Liver (tissue), 9 donors: Measurements from ENCODE around the gene PAN2. TPM values are rescaled to one million over a fixed set of nuclear protein-coding genes. Genes with fewer than 3 reads are reported as not detected.
A peak's percentile ranks its signal among the peaks of the same experiment; 100 is the strongest.

Experiments
- DNase-seq: peaks from one replicate; pipeline ENCODE4 v3.0.0-alpha.2; 2017; ENCODE audit warnings: low spot score
- H3K27ac ChIP-seq, 2 donors: one replicate each; pipeline ENCODE4 v1.7.0; 2013; ENCODE audit warnings: inconsistent platforms in 2 of 2, low read length in 2 of 2, control low read depth in 1 of 2, low read depth in 1 of 2, mild to moderate bottlenecking in 1 of 2
- H3K27me3 ChIP-seq, 4 donors: one replicate each; pipeline versions ENCODE4 v1.6.1 to v1.7.0; 2013; ENCODE audit warnings: low read length in 3 of 4, inconsistent platforms in 1 of 4, mild to moderate bottlenecking in 1 of 4, moderate library complexity in 1 of 4; ENCODE audit not compliant: control insufficient read depth in 4 of 4, insufficient read depth in 4 of 4
- H3K36me3 ChIP-seq, 4 donors: one replicate each; pipeline versions ENCODE4 v1.6.1 to v1.7.0; 2013; ENCODE audit warnings: low read length in 3 of 4, mild to moderate bottlenecking in 3 of 4, low read depth in 1 of 4, moderate library complexity in 1 of 4; ENCODE audit not compliant: control insufficient read depth in 4 of 4, insufficient read depth in 3 of 4
- H3K4me1 ChIP-seq, 4 donors: one replicate each; pipeline versions ENCODE4 v1.6.1 to v1.7.0; 2013; ENCODE audit warnings: low read length in 3 of 4, mild to moderate bottlenecking in 3 of 4, moderate library complexity in 1 of 4; ENCODE audit not compliant: control insufficient read depth in 4 of 4, insufficient read depth in 4 of 4
- H3K4me3 ChIP-seq, 3 donors: one replicate each; pipeline versions ENCODE4 v1.6.1 to v1.7.0; 2013; ENCODE audit warnings: low read length in 3 of 3, control low read depth in 1 of 3, low read depth in 1 of 3, mild to moderate bottlenecking in 1 of 3
- H3K9ac ChIP-seq, 2 donors: one replicate each; pipeline ENCODE4 v1.7.0; 2013; ENCODE audit warnings: low read length in 2 of 2, mild to moderate bottlenecking in 2 of 2, moderate library complexity in 2 of 2, control low read depth in 1 of 2, low read depth in 1 of 2
- H3K9me3 ChIP-seq, 4 donors: one replicate each; pipeline versions ENCODE4 v1.6.1 to v1.7.0; 2013; ENCODE audit warnings: low read length in 3 of 4; ENCODE audit not compliant: control insufficient read depth in 4 of 4
- EGR1 ChIP-seq, 2 donors: IDR thresholded peaks; 2 replicates each; pipeline ENCODE4 v1.6.1; 2016 to 2018; ENCODE audit warnings: antibody characterized with exemption in 2 of 2, low read depth in 2 of 2
- FOXA1 ChIP-seq: IDR thresholded peaks from 2 replicates; pipeline ENCODE4 v1.6.1; 2016; ENCODE audit warnings: antibody characterized with exemption
- FOXA2 ChIP-seq: IDR thresholded peaks from 2 replicates; pipeline ENCODE4 v1.6.1; 2016; ENCODE audit warnings: antibody characterized with exemption
- GABPA ChIP-seq, 2 donors: IDR thresholded peaks in 1 of 2; conservative IDR thresholded peaks in 1 of 2; 2 replicates each; pipeline ENCODE4 v1.6.1; 2016; ENCODE audit warnings: antibody characterized with exemption in 2 of 2, mild to moderate bottlenecking in 1 of 2, moderate library complexity in 1 of 2
- HNF4A ChIP-seq, 2 donors: conservative IDR thresholded peaks; 2 replicates each; pipeline ENCODE4 v1.6.1; 2016; ENCODE audit warnings: antibody characterized with exemption in 2 of 2, mild to moderate bottlenecking in 2 of 2
- HNF4G ChIP-seq: IDR thresholded peaks from 2 replicates; pipeline ENCODE4 v1.6.1; 2016; ENCODE audit warnings: antibody characterized with exemption
- JUND ChIP-seq, 2 donors: IDR thresholded peaks; 2 replicates each; pipeline ENCODE4 v1.6.1; 2016; ENCODE audit warnings: antibody characterized with exemption in 2 of 2
- NR2F2 ChIP-seq: IDR thresholded peaks from 2 replicates; pipeline ENCODE4 v1.6.1; 2016; ENCODE audit warnings: antibody characterized with exemption
- RAD21 ChIP-seq, 2 donors: IDR thresholded peaks; 2 replicates each; pipeline ENCODE4 v1.6.1; 2016; ENCODE audit warnings: antibody characterized with exemption in 2 of 2, mild to moderate bottlenecking in 2 of 2
- RXRA ChIP-seq, 2 donors: IDR thresholded peaks; 2 replicates each; pipeline ENCODE4 v1.6.1; 2017 to 2018; ENCODE audit warnings: antibody characterized with exemption in 2 of 2, mild to moderate bottlenecking in 1 of 2
- SP1 ChIP-seq: IDR thresholded peaks from 2 replicates; pipeline ENCODE4 v1.6.1; 2018; ENCODE audit warnings: antibody characterized with exemption, mild to moderate bottlenecking
- TAF1 ChIP-seq: conservative IDR thresholded peaks from 2 replicates; pipeline ENCODE4 v1.6.1; 2016; ENCODE audit warnings: antibody characterized with exemption, mild to moderate bottlenecking
- YY1 ChIP-seq: IDR thresholded peaks from 2 replicates; pipeline ENCODE4 v1.6.1; 2016; ENCODE audit warnings: antibody characterized with exemption, mild to moderate bottlenecking
- WGBS: extraction: QIAGEN DNeasy Blood & Tissue Kit; methylation state at CpG from one replicate; pipeline ENCODE4 v1.1.7; 2013; 5-methylcytosine and 5-hydroxymethylcytosine counted together
- polyA plus RNA-seq, 2 donors: library from polyadenylated mRNA; stranded (reverse) in 1 of 2; unstranded in 1 of 2; fragments of 200-250 nt in 1 of 2; fragments of >200 nt in 1 of 2; fragmentation: Nextera tagmentation in 1 of 2; extraction: Ambion mirVana in 1 of 2; gene quantifications; one replicate each; pipeline versions ENCODE4 v1.2.1 to v1.2.3, GENCODE V29; 2013 to 2015
- total RNA-seq, 2 donors: library from RNA; depleted of rRNA; stranded (reverse); fragments of >200 nt; gene quantifications; one replicate each; pipeline ENCODE4 v1.2.3, GENCODE V29; 2014
- TF ChIP-seq, protein P1 (sequence below): IDR thresholded peaks from 2 replicates; pipeline ENCODE4 v1.6.1; 2016; ENCODE audit warnings: antibody characterized with exemption
- TF ChIP-seq, protein P2 (sequence below): IDR thresholded peaks from 2 replicates; pipeline ENCODE4 v1.6.1; 2016; ENCODE audit warnings: antibody characterized with exemption, mild to moderate bottlenecking
- TF ChIP-seq, protein P3 (sequence below): IDR thresholded peaks from 2 replicates; pipeline ENCODE4 v1.6.1; 2016; ENCODE audit warnings: antibody characterized with exemption
- TF ChIP-seq, protein P4 (sequence below): IDR thresholded peaks from 2 replicates; pipeline ENCODE4 v1.6.1; 2016; ENCODE audit warnings: antibody characterized with exemption
- TF ChIP-seq, protein P5 (sequence below): fragments of 150-350 bp; IDR thresholded peaks from 2 replicates; pipeline ENCODE4 v1.5.1; 2017; ENCODE audit warnings: improper control_type of control experiment, low read depth, low read length; ENCODE audit not compliant: missing input control
- donor health status: healthy.
- donor health status: healthy.
- donor health status: healthy.
- donor health status: healthy.
- donor health status: healthy.

PAN2 gene, protein sequence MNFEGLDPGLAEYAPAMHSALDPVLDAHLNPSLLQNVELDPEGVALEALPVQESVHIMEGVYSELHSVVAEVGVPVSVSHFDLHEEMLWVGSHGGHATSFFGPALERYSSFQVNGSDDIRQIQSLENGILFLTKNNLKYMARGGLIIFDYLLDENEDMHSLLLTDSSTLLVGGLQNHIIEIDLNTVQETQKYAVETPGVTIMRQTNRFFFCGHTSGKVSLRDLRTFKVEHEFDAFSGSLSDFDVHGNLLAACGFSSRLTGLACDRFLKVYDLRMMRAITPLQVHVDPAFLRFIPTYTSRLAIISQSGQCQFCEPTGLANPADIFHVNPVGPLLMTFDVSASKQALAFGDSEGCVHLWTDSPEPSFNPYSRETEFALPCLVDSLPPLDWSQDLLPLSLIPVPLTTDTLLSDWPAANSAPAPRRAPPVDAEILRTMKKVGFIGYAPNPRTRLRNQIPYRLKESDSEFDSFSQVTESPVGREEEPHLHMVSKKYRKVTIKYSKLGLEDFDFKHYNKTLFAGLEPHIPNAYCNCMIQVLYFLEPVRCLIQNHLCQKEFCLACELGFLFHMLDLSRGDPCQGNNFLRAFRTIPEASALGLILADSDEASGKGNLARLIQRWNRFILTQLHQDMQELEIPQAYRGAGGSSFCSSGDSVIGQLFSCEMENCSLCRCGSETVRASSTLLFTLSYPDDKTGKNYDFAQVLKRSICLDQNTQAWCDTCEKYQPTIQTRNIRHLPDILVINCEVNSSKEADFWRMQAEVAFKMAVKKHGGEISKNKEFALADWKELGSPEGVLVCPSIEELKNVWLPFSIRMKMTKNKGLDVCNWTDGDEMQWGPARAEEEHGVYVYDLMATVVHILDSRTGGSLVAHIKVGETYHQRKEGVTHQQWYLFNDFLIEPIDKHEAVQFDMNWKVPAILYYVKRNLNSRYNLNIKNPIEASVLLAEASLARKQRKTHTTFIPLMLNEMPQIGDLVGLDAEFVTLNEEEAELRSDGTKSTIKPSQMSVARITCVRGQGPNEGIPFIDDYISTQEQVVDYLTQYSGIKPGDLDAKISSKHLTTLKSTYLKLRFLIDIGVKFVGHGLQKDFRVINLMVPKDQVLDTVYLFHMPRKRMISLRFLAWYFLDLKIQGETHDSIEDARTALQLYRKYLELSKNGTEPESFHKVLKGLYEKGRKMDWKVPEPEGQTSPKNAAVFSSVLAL
- total RNA-seq (10 to 100 TPM; 20.5 to 92.4 TPM), polyA plus RNA-seq (10 to 100 TPM; 26.9 to 28.5 TPM)

DNA sequence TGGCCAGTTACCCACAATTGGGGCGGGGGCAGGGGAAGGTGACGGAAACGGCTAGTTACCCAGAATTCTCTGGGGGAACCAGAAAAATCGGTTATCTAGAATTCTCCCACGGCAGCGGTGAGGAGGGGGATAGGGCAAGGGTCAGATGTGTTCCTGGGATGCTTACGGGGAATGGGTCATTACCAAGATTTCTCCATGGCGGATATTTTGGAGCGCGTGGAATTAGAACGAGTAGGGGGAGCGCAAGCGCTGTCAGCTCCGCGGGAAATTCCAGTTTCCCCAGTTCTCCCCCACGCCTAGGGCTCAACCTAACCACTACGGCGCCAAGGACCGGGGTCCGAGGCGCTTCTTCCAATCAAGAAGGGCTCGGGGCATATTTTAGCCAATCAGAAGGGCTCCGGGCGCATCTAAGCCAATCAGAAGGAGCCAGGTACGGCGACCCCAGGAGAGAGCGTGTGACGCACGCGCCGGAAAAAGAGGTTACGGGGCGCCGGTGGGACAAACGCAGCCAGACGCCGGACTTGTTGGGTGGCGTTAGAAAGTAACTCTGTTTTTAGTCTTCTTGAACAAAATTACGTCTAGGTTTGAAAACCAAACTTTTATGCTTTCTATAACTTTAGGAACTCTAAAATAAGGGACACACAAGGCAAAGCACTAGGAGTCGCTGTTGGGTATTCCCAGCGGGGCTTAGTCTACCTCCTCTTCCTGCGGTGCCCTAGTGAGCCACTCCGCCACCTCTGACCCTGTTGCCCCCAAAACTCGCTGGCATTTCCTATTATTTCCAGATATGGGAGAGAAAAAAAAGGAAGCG is at the start of gene PAN2:
Gene PAN2 (minus strand): TSS at position 322 of the 811 bp plus-strand sequence. CDS start 906 bp downstream, outside the sequence.
- peak within 1 kb of the TSS; percentile 69 to 89 for H3K9ac ChIP-seq
- no peaks in the 10 kb centered on the region for H3K27me3 ChIP-seq
- TF ChIP-seq TAF1: peak; percentile 48
- TF ChIP-seq, protein P1, sequence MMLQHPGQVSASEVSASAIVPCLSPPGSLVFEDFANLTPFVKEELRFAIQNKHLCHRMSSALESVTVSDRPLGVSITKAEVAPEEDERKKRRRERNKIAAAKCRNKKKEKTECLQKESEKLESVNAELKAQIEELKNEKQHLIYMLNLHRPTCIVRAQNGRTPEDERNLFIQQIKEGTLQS: no peak
- no peak for TF ChIP-seq FOXA1
- no peak for TF ChIP-seq HNF4G
- TF ChIP-seq RAD21 (IDR thresholded peaks at IDR 0.05): peak in 1 of 2 donors; percentile 40
- peak; percentile 28 to 78 for TF ChIP-seq GABPA (IDR thresholded peaks at IDR 0.05 in 1 of 2, conservative IDR thresholded peaks at IDR 0.05 in 1 of 2)
- TF ChIP-seq SP1: peak; percentile 93
- TF ChIP-seq FOXA2: no peak
- TF ChIP-seq, protein P2, sequence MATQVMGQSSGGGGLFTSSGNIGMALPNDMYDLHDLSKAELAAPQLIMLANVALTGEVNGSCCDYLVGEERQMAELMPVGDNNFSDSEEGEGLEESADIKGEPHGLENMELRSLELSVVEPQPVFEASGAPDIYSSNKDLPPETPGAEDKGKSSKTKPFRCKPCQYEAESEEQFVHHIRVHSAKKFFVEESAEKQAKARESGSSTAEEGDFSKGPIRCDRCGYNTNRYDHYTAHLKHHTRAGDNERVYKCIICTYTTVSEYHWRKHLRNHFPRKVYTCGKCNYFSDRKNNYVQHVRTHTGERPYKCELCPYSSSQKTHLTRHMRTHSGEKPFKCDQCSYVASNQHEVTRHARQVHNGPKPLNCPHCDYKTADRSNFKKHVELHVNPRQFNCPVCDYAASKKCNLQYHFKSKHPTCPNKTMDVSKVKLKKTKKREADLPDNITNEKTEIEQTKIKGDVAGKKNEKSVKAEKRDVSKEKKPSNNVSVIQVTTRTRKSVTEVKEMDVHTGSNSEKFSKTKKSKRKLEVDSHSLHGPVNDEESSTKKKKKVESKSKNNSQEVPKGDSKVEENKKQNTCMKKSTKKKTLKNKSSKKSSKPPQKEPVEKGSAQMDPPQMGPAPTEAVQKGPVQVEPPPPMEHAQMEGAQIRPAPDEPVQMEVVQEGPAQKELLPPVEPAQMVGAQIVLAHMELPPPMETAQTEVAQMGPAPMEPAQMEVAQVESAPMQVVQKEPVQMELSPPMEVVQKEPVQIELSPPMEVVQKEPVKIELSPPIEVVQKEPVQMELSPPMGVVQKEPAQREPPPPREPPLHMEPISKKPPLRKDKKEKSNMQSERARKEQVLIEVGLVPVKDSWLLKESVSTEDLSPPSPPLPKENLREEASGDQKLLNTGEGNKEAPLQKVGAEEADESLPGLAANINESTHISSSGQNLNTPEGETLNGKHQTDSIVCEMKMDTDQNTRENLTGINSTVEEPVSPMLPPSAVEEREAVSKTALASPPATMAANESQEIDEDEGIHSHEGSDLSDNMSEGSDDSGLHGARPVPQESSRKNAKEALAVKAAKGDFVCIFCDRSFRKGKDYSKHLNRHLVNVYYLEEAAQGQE: peak; percentile 75
- peak in 1 of 2 donors; percentile 43 for TF ChIP-seq HNF4A (conservative IDR thresholded peaks at IDR 0.05)
- TF ChIP-seq, protein P3, sequence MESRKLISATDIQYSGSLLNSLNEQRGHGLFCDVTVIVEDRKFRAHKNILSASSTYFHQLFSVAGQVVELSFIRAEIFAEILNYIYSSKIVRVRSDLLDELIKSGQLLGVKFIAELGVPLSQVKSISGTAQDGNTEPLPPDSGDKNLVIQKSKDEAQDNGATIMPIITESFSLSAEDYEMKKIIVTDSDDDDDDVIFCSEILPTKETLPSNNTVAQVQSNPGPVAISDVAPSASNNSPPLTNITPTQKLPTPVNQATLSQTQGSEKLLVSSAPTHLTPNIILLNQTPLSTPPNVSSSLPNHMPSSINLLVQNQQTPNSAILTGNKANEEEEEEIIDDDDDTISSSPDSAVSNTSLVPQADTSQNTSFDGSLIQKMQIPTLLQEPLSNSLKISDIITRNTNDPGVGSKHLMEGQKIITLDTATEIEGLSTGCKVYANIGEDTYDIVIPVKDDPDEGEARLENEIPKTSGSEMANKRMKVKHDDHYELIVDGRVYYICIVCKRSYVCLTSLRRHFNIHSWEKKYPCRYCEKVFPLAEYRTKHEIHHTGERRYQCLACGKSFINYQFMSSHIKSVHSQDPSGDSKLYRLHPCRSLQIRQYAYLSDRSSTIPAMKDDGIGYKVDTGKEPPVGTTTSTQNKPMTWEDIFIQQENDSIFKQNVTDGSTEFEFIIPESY: peak; percentile 90
- peak in 1 of 2 donors; percentile 29 for TF ChIP-seq EGR1 (IDR thresholded peaks at IDR 0.05; ENCODE audit: low read depth in 2 of 2)
- TF ChIP-seq RXRA (IDR thresholded peaks at IDR 0.05): peak; percentile 57 to 59
- TF ChIP-seq NR2F2: peak; percentile 90
- TF ChIP-seq, protein P4, sequence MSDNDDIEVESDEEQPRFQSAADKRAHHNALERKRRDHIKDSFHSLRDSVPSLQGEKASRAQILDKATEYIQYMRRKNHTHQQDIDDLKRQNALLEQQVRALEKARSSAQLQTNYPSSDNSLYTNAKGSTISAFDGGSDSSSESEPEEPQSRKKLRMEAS: peak; percentile 84
- TF ChIP-seq, protein P5, sequence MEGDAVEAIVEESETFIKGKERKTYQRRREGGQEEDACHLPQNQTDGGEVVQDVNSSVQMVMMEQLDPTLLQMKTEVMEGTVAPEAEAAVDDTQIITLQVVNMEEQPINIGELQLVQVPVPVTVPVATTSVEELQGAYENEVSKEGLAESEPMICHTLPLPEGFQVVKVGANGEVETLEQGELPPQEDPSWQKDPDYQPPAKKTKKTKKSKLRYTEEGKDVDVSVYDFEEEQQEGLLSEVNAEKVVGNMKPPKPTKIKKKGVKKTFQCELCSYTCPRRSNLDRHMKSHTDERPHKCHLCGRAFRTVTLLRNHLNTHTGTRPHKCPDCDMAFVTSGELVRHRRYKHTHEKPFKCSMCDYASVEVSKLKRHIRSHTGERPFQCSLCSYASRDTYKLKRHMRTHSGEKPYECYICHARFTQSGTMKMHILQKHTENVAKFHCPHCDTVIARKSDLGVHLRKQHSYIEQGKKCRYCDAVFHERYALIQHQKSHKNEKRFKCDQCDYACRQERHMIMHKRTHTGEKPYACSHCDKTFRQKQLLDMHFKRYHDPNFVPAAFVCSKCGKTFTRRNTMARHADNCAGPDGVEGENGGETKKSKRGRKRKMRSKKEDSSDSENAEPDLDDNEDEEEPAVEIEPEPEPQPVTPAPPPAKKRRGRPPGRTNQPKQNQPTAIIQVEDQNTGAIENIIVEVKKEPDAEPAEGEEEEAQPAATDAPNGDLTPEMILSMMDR: peak; percentile 29
- peak in 1 of 2 donors; percentile 24 for TF ChIP-seq JUND (IDR thresholded peaks at IDR 0.05)
- peak; percentile 86 for TF ChIP-seq YY1
- WGBS: under 1% methylated on average over 45 of the region's 45 CpGs
- no peaks in the 10 kb centered on the region for H3K36me3 ChIP-seq
- no peaks in the 10 kb centered on the region for H3K9me3 ChIP-seq
- H3K4me3 ChIP-seq: peak within 1 kb of the TSS; percentile 51 to 85 (median 81)
- peak; percentile 92 for DNase-seq
- H3K4me1 ChIP-seq: peaks cover 2 to 17% (median 11%) of the 10 kb centered on the region in 4 donors
- H3K27ac ChIP-seq: peak within 1 kb of the TSS; percentile 86 to 95
